NCI-H1694 treated with DMSO at 0.1 percent for 48 hours (cell line): ENCODE results near the gene PTPRK.

Source experiments
- DNase-seq: peaks from one replicate; lab custom pipeline; 2025; lab: John Stamatoyannopoulos, UW

Gene PTPRK

GRCh38 chr6:128138694-128139093 is 381.7 kb downstream of the PTPRK start:
- no peak for DNase-seq

- no peak for DNase-seq
These were observed 385.1 kb downstream of the PTPRK start for GRCh38 chr6:128135325-128135724.

GRCh38 chr6:128131566-128131965 is 388.8 kb downstream of the PTPRK start:
- DNase-seq, result no peak

GRCh38 chr6:128131036-128131435 is 389.4 kb downstream of the PTPRK start:
- DNase-seq, result no peak

- DNase-seq, result no peak
These were observed 390.7 kb downstream of the PTPRK start for GRCh38 chr6:128129679-128130078.

GRCh38 chr6:128127650-128128049 is 392.7 kb downstream of the PTPRK start:
- no peak for DNase-seq

- DNase-seq, result no peak
These were observed 395.7 kb downstream of the PTPRK start for GRCh38 chr6:128124713-128125112.

GRCh38 chr6:128121610-128122009 is 398.8 kb downstream of the PTPRK start:
- no peak for DNase-seq

GRCh38 chr6:128121190-128121589 is 399.2 kb downstream of the PTPRK start:
- DNase-seq, result no peak

- DNase-seq, result no peak
These were observed 402.0 kb downstream of the PTPRK start for GRCh38 chr6:128118401-128118800.

GRCh38 chr6:128117916-128118315 is 402.5 kb downstream of the PTPRK start:
- DNase-seq, result no peak

- no peak for DNase-seq
These were observed 406.2 kb downstream of the PTPRK start for GRCh38 chr6:128114164-128114563.

- DNase-seq, result no peak
These were observed 407.9 kb downstream of the PTPRK start for GRCh38 chr6:128112494-128112893.

GRCh38 chr6:128111096-128111495 is 409.3 kb downstream of the PTPRK start:
- no peak for DNase-seq

GRCh38 chr6:128107682-128108081 is 412.7 kb downstream of the PTPRK start:
- DNase-seq, result no peak

GRCh38 chr6:128099571-128100197 is 420.7 kb downstream of the PTPRK start:
- no peak for DNase-seq

GRCh38 chr6:128098000-128098581 is 422.3 kb downstream of the PTPRK start:
- DNase-seq, result peak; percentile 6

- DNase-seq, result peak; percentile 34
These were observed 423.4 kb downstream of the PTPRK start for GRCh38 chr6:128097009-128097408.

- no peak for DNase-seq
These were observed 425.0 kb downstream of the PTPRK start for GRCh38 chr6:128095362-128095761.

GRCh38 chr6:128079021-128079420 is 441.4 kb downstream of the PTPRK start:
- no peak for DNase-seq

GRCh38 chr6:128078276-128078675 is 442.1 kb downstream of the PTPRK start:
- DNase-seq, result no peak

- no peak for DNase-seq
These were observed 443.6 kb downstream of the PTPRK start for GRCh38 chr6:128076843-128077242.

- DNase-seq, result no peak
These were observed 445.8 kb downstream of the PTPRK start for GRCh38 chr6:128074567-128074966.

GRCh38 chr6:128073389-128073788 is 447.0 kb downstream of the PTPRK start:
- no peak for DNase-seq
